PFSK-1 (cell line): ENCODE results near the gene MAB21L3.

Source experiments
- FOXP2 ChIP-seq: optimal IDR thresholded peaks from 2 replicates; pipeline ENCODE3; 2011; ENCODE audit warnings: borderline replicate concordance, control low read depth, inconsistent platforms; ENCODE audit not compliant: insufficient read depth; ENCODE audit errors: extremely low read length, extremely low read depth
- POLR2AphosphoS5 ChIP-seq: IDR thresholded peaks from 2 replicates; pipeline ENCODE4 v1.6.1; 2012; ENCODE audit warnings: low read depth, mild to moderate bottlenecking, control low read depth, low read length, moderate library complexity
- SIN3A ChIP-seq: IDR thresholded peaks from 2 replicates; pipeline ENCODE4 v1.6.1; 2012; ENCODE audit warnings: mild to moderate bottlenecking, low read length, moderate library complexity, borderline replicate concordance; ENCODE audit not compliant: insufficient read depth
- TAF1 ChIP-seq: IDR thresholded peaks from 2 replicates; pipeline ENCODE4 v1.6.1; 2012; ENCODE audit warnings: low read length, control low read depth, borderline replicate concordance; ENCODE audit not compliant: insufficient read depth
- TF ChIP-seq, protein P1 (sequence below), 2 experiments: IDR thresholded peaks; 2 replicates each; pipeline versions ENCODE4 v1.6.1 to v1.8.0; 2011 to 2012; ENCODE audit warnings: low read depth in 2 of 2, low read length in 2 of 2, control low read depth in 1 of 2, inconsistent platforms in 1 of 2, mild to moderate bottlenecking in 1 of 2, moderate library complexity in 1 of 2; ENCODE audit not compliant: insufficient read depth in 1 of 2

MAB21L3 gene

DNA sequence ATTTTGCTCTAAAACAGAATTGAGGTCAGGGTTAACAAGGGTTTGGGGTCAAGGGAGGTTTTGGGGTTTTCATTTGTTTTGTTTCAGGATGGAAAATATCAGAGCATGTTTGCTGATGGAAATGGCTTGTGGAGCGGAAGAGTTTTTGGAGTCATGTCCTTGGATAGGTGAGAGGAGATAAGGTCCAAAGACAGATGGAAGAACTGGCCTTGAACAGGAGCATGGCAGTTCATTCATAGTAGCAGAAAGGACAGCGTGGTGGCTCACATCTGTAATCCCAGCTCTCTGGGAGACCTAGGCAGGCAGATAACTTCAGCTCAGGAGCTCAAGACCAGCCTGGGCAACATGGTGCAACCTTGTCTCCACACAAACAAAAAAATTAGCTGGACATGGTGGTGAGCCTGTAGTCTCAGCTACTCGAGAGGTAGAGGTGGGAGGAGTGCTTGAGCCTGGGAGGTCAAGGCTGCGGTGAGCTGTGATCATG lies 65.1 kb downstream of the MAB21L3 start:
- TF ChIP-seq TAF1 (no peak), POLR2AphosphoS5 (no peak), SIN3A (no peak)
- TF ChIP-seq, protein P1, sequence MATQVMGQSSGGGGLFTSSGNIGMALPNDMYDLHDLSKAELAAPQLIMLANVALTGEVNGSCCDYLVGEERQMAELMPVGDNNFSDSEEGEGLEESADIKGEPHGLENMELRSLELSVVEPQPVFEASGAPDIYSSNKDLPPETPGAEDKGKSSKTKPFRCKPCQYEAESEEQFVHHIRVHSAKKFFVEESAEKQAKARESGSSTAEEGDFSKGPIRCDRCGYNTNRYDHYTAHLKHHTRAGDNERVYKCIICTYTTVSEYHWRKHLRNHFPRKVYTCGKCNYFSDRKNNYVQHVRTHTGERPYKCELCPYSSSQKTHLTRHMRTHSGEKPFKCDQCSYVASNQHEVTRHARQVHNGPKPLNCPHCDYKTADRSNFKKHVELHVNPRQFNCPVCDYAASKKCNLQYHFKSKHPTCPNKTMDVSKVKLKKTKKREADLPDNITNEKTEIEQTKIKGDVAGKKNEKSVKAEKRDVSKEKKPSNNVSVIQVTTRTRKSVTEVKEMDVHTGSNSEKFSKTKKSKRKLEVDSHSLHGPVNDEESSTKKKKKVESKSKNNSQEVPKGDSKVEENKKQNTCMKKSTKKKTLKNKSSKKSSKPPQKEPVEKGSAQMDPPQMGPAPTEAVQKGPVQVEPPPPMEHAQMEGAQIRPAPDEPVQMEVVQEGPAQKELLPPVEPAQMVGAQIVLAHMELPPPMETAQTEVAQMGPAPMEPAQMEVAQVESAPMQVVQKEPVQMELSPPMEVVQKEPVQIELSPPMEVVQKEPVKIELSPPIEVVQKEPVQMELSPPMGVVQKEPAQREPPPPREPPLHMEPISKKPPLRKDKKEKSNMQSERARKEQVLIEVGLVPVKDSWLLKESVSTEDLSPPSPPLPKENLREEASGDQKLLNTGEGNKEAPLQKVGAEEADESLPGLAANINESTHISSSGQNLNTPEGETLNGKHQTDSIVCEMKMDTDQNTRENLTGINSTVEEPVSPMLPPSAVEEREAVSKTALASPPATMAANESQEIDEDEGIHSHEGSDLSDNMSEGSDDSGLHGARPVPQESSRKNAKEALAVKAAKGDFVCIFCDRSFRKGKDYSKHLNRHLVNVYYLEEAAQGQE (IDR thresholded peaks at IDR 0.05; ENCODE audit: insufficient read depth in 1 of 2, low read depth in 2 of 2, low read length in 2 of 2) = no peak

DNA sequence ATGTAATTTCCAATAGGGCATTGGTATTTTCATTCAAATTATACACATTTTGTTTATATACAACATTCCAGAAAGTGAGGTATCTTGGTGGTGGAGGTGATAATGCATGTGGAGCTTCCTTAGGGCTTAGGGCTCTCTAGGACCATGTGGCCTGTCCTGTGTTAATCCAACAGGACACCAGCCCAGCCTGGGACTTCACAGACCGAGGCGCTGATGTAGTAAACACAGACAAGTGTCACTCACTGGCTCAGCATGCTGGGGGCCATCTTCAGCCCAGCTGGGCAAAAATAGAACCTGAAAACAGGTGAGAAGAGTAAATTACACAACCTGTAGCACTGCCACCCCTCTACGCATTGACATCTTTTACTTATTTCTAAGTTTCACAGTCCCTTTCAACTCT lies 66.7 kb downstream of the MAB21L3 start:
- TF ChIP-seq FOXP2 (no peak), POLR2AphosphoS5 (no peak), TAF1 (no peak), SIN3A (no peak)
- TF ChIP-seq, protein P1 (IDR thresholded peaks at IDR 0.05; ENCODE audit: insufficient read depth in 1 of 2, low read depth in 2 of 2, low read length in 2 of 2) = no peak

DNA sequence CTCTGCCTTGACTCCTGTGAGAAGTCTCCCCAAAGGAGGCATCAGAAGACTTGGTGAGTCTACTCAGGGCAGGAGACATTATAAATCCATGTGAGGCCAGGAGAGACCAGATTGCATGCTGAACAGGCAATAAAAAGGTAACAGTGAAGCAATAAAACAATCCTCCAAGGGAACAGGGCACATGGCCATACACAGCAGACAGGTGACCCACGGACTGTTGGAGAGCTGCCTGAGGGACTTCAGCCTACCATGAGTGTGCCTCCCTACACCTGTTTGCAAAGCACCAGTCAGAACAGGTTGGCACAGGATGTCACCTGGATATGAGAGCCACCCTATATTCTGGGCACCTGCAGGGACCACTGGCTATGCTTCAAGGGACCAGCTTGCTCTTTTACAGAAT lies 67.6 kb downstream of the MAB21L3 start:
- no peak for TF ChIP-seq FOXP2
- TF ChIP-seq, protein P1 (IDR thresholded peaks at IDR 0.05; ENCODE audit: insufficient read depth in 1 of 2, low read depth in 2 of 2, low read length in 2 of 2) = no peak
- no peak for TF ChIP-seq TAF1
- no peak for TF ChIP-seq SIN3A
- no peak for TF ChIP-seq POLR2AphosphoS5

DNA sequence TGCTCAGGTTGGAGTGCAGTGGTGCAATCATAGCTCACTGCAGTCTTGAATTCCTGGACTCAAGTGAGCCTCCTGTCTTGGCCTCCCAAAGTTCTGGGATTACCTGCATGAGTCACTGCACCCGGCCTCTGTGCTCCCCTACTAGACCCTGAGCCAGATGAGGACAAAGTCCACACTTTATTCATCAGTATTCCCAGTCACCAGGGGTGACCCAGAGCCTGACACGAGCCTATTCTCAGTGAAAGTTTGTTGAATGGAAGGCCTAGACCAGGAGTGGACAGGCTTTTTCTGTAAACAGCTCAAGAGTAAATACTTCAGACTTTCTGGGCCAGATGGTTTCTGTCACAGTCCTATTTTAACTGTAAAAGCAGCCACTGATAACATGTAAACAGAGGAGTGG lies 68.2 kb downstream of the MAB21L3 start:
- no peak for TF ChIP-seq POLR2AphosphoS5

GRCh38 chr1:116179964-116180363 lies 68.8 kb downstream of the MAB21L3 start:
- TF ChIP-seq FOXP2 (no peak), TAF1 (no peak), SIN3A (no peak), POLR2AphosphoS5 (no peak)
- TF ChIP-seq, protein P1 (IDR thresholded peaks at IDR 0.05; ENCODE audit: insufficient read depth in 1 of 2, low read depth in 2 of 2, low read length in 2 of 2) = no peak
